Hepatic stellate cell (primary cell): ENCODE results near the gene FKBP14.

Source experiments
- DNase-seq: peaks from one replicate; pipeline ENCODE4 v3.0.0; 2011; ENCODE audit warnings: low spot score

The FKBP14 gene

GRCh38 chr7:30034501-30034900 is 8.0 kb upstream of the FKBP14 start:
- DNase-seq: no peak

DNA sequence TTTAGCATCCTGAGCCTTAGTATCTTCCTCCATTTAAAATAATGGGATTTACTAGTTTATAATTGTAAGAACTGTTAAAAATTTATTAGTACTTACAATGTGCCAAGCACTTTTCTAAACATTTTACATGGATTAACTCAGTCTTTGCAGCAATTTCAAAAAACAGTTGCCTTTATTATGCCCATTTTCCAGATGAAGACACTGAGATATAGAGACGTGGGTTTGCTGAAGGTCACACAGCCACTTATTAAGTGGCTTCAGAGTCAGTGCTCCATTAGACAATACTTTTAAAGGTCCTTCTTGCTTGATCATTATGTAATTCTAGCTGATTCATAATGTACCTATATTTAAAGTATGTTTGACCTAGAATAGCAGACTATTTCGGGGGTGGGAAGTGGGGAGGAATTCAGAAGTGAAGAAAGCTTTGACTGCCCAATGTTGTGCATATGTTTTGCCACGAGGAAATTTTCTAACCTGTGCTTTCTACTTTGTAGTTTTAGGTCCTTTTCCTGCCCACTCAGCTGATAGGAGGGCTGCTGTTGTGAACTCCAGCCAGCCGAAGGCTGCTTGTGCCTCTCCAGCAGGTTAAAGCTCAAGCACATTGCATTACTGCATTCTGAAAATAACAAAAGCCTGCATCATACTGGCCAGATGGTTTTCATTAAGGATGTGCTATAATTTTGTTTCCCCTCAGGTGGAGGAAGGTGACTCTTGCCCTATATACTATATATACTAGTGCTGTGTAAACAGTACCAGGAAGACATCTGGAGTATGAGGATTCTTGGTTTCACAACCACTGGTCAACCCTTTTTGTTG is 6.0 kb upstream of the FKBP14 start:
- DNase-seq: no peak

- DNase-seq: no peak
Observed at GRCh38 chr7:30029696-30030095, 3.2 kb upstream of the FKBP14 start.

- no peak for DNase-seq
Observed at GRCh38 chr7:30028749-30029635, 2.5 kb upstream of the FKBP14 start.

- DNase-seq: peak; percentile 86
Observed at GRCh38 chr7:30028216-30028748, 1.8 kb upstream of the FKBP14 start, which contains the start of gene PLEKHA8. Gene PLEKHA8, plus strand, starts transcription at chr7:30028412. Its CDS starts 351 bp downstream, at chr7:30028763.

GRCh38 chr7:30027740-30028215 is 1.3 kb upstream of the FKBP14 start:
- DNase-seq: no peak

GRCh38 chr7:30027065-30027456 is 559 bp upstream of the FKBP14 start:
- no peak for DNase-seq

DNA sequence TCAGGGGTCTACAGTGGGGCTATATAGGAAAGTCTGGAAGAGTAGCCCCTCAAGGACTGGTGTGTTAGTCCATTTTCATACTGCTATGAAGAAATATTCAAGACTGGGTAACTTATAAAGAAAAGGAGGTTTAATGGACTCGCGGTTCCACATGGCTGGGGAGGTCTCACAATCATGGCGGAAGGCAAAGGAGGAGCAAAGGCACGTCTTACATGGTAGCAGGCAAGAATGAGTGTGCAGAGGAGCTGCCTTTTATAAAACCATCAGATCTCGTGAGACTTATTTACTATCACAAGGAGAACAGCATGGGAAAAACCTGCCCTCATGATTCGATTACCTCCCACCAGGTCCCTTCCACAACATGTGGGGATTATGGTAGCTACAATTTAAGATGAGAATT is 3.0 kb downstream of the FKBP14 start:
- no peak for DNase-seq

DNA sequence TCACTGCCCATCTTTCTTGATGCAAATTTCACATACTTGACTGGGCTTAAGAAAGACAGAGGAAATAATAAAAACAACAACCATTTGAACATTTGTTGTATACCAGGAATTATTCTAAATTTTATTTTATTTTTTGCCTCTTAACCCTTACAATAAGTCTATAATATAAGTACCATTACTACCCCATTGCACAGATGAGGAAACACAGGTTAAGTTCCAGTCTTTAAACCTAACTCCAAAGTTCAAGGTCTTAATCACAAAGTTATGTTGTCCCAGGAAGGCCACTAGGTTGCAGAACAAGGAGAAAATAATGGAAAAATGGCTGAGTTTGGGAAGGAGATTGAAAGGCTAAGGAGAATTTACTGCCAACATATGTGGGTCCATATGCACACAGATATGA is 3.5 kb downstream of the FKBP14 start:
- DNase-seq: no peak

DNA sequence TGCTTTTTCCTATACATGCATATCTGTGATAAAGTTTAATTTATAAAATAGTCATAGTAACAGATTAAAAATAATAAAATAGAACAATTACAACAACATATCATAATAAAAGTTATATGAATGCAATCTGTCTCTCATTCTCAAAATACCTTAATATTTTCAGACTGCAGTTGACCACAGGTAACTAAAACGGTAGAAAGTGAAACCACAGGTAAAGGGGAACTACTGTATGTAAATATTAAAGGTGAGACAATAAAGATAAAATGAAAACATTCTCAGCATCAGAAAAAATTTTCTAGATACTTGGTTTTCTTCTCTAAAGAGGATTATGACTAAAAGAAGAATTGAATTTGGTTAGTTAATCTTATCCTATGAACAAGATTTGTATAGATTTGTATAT is 6.0 kb downstream of the FKBP14 start:
- no peak for DNase-seq

DNA sequence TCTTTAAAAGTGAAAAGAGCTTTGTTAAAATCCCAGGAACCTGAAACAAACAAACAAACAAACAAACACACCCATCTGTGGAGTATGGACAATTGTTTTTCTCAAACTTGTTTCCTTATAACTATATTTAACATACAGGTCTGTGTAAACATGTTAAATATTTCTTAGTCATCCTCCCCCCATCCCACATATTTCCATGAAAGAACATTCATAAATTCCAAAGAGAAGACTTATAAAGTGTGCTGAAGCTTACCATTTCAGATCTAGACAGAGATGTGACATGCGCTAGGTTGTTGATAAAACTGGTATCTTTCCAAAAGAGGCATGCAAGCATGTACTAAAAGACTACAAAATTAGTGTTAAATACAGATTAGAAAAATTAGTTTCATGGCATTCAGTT is 6.5 kb downstream of the FKBP14 start:
- no peak for DNase-seq

- no peak for DNase-seq
Observed at GRCh38 chr7:30019387-30019786, 7.1 kb downstream of the FKBP14 start.

- DNase-seq: no peak
Observed at GRCh38 chr7:30018451-30018850, 8.1 kb downstream of the FKBP14 start.

GRCh38 chr7:30012757-30013156 is 13.7 kb downstream of the FKBP14 start:
- no peak for DNase-seq

DNA sequence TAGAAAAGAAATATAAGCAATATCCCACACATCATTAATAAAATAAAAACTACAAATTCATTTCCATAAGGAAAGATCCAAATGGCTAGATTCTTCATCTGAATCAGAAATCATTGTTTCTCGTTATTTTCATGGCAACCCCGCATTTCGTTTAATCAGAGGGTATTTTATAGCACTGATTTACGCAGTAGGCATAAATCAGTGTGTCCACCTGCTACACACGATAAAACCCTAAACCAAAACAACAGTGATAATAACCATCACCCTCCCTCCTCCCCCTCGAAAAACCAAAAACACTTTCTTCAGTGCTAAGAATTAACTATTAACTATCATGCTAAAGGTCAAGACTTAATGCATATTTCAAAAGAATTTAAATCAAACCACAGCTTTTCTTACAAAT is 16.5 kb downstream of the FKBP14 start:
- DNase-seq: no peak

DNA sequence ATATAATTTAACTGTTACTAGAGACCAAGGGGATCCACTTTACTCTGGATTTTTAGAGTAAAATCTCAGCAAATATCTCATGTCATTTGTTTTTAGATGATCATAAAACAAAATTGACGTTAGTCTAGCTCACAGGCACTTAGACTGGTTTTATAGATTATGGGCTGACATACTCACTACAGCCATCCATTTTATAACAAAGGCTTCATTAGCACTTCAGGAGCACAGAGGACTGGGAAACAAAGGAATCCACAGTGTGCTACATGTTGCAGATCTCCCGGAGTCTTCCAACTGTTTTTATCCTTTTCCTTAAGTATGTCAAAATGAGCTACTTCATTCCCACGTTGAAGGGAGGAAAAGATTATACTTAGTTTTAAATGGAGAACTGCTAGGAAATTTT is 21.0 kb downstream of the FKBP14 start:
- DNase-seq: no peak

- DNase-seq: no peak
Observed at GRCh38 chr7:30003098-30003497, 23.4 kb downstream of the FKBP14 start.

GRCh38 chr7:30001998-30002397 is 24.5 kb downstream of the FKBP14 start:
- no peak for DNase-seq

GRCh38 chr7:29998489-29998888 is 28.0 kb downstream of the FKBP14 start:
- no peak for DNase-seq

DNA sequence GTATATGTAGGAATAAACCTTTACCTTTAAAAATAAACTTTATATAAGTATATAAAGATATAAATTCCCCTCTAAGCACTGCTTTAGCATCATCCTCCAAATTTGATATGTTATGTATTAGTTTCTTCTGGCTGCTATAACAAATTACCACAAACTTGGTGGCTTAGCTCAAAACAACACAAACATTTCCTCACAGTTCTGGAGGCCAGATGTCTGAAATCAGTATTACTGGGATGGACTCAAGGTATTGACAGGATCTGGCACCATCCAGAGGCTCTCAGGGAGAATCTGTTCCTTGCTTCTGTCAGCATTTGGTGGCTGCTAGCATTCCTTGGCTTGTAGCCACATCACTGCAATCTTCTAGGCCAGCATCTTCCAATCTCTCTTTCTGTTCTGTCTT is 30.2 kb downstream of the FKBP14 start:
- no peak for DNase-seq

GRCh38 chr7:29995652-29996051 is 30.9 kb downstream of the FKBP14 start:
- no peak for DNase-seq

DNA sequence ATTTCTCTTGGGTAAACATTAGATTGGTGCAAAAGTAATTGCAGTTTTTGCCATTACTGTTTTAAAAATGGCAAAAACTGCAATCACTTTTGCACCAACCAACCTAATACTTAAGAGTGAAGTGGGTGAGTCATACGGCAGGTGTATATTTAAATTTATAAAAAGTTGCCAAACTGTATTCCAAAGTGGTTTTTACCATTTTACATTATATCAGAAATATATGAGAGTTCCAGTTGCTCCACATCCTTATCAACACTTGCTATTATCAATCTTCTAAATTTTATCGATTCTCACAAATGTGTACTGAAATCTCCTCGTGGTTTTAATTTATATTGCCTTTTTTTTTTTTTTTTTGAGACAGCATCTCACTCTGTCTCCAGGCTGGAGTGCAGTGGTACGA is 33.4 kb downstream of the FKBP14 start:
- no peak for DNase-seq

DNA sequence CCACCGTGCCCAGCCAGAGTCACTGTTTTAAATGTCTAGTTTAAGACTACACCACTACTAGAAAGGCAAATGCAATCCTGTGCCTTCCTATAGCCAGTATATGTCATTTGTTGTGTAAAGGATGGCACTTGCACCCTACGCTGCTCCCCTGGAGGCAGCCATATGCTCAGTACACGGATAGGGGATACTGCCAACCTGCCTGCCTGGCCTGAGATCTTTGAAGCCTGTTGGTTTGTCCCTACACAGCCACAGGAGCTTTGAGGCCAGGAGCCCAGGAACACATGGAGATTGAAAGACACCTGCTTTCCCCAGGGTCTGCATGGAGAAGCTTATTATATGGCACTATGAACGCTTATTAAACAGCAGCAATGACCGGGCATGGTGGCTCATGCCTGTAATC is 34.6 kb downstream of the FKBP14 start:
- DNase-seq: no peak
